Subcutaneous adipose tissue (tissue), 4 donors: ENCODE measurements around the gene MUSK. TPM values are rescaled to one million over a fixed set of nuclear protein-coding genes. Genes with fewer than 3 reads are reported as not detected.

ENCODE experiments used
- total RNA-seq, 4 donors: library from RNA; depleted of rRNA; stranded (reverse); fragments of >200 nt; gene quantifications; one replicate each; pipeline ENCODE4 v1.1.0, GENCODE V29; 2016
- TF ChIP-seq, protein P1 (sequence below): fragments of 450-650 bp; IDR thresholded peaks from one replicate; pipeline ENCODE4 v1.5.1; 2016; ENCODE audit warnings: low read depth, mild to moderate bottlenecking, control low read depth, antibody characterized with exemption, moderate library complexity

MUSK gene
- total RNA-seq, 4 donors from 2014 or later, result 0.22 TPM; not detected in 3

GRCh38 chr9:110809038-110809595 is 140.5 kb downstream of the MUSK start:
- TF ChIP-seq, protein P1, sequence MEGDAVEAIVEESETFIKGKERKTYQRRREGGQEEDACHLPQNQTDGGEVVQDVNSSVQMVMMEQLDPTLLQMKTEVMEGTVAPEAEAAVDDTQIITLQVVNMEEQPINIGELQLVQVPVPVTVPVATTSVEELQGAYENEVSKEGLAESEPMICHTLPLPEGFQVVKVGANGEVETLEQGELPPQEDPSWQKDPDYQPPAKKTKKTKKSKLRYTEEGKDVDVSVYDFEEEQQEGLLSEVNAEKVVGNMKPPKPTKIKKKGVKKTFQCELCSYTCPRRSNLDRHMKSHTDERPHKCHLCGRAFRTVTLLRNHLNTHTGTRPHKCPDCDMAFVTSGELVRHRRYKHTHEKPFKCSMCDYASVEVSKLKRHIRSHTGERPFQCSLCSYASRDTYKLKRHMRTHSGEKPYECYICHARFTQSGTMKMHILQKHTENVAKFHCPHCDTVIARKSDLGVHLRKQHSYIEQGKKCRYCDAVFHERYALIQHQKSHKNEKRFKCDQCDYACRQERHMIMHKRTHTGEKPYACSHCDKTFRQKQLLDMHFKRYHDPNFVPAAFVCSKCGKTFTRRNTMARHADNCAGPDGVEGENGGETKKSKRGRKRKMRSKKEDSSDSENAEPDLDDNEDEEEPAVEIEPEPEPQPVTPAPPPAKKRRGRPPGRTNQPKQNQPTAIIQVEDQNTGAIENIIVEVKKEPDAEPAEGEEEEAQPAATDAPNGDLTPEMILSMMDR, result no peak

- TF ChIP-seq, protein P1, result no peak
Observed at GRCh38 chr9:110810262-110810976, 141.8 kb downstream of the MUSK start.

DNA sequence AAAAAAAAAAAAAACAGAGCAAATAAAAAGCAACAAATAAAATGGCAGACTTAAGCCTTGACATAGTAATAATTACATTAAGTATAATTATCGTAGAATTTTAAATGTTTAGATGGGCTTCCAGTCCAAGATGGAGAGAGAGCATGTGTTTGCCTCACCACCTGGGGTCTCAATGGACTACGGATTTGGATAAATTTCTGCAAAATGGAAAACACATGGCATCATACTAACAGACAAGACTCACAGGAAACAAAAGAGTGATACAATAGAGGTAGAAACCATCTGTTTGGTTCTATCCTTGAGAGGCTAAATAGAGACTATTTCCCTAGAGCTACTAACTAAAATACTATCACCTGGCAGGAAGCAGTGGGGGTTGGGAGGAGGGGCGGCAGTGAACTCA is 144.3 kb downstream of the MUSK start:
- TF ChIP-seq, protein P1, result no peak

GRCh38 chr9:110814159-110814558 is 145.6 kb downstream of the MUSK start:
- TF ChIP-seq, protein P1, result no peak

DNA sequence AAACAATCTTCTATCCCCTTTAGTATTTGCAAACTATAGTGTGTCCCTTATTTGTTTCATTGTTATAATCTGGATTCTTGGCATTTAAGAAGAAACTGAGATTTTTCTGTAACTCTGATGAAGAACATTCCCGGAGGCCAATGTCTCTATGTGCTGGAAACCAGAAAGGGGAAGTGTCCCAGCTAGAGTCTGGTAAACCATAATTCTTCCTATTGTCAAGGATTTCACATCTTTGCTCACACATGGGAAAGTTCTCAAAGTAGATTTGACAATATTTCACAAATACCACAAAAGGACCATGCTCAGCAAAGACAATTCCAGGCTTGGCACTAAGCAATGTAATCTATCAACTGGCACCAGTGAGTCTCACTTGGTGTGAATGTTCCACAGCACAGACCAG is 146.8 kb downstream of the MUSK start:
- TF ChIP-seq, protein P1, result no peak

- TF ChIP-seq, protein P1, result no peak
Observed at GRCh38 chr9:110820381-110820780, 151.8 kb downstream of the MUSK start.

GRCh38 chr9:110821064-110821463 is 152.5 kb downstream of the MUSK start:
- TF ChIP-seq, protein P1, result no peak
